GM12891 (cell line): Measurements from ENCODE around the gene PSMG2.

ENCODE experiments used
- PAX5 ChIP-seq: IDR thresholded peaks from 2 replicates; pipeline ENCODE4 v1.6.1; 2011; ENCODE audit warnings: low read length, moderate library complexity, mild to moderate bottlenecking; ENCODE audit not compliant: insufficient read depth, severe bottlenecking
- POLR2A ChIP-seq: IDR thresholded peaks from 2 replicates; pipeline ENCODE4 v1.6.1; 2011; ENCODE audit warnings: low read depth, low read length, control low read depth
- POLR2AphosphoS5 ChIP-seq: IDR thresholded peaks from 2 replicates; pipeline ENCODE4 v1.6.1; 2011; ENCODE audit warnings: low read depth, low read length, control low read depth
- POU2F2 ChIP-seq: IDR thresholded peaks from 2 replicates; pipeline ENCODE4 v1.6.1; 2011; ENCODE audit warnings: low read depth, mild to moderate bottlenecking, control low read depth, low read length, moderate library complexity
- SPI1 ChIP-seq: IDR thresholded peaks from 2 replicates; pipeline ENCODE4 v1.6.1; 2011; ENCODE audit warnings: low read depth, low read length, control low read depth
- TAF1 ChIP-seq: IDR thresholded peaks from 2 replicates; pipeline ENCODE4 v1.6.1; 2011; ENCODE audit warnings: low read depth, low read length, control low read depth

GRCh38 chr18:12745095-12745795 is 42.4 kb downstream of the PSMG2 start:
- TF ChIP-seq POLR2AphosphoS5 = no peak
- TF ChIP-seq POLR2A = no peak
- no peak for TF ChIP-seq TAF1
- TF ChIP-seq POU2F2 = no peak
- TF ChIP-seq SPI1 = no peak
- no peak for TF ChIP-seq PAX5
